Hematopoietic multipotent progenitor cell treated with erythropoietin and hydrocortisone succinate and interleukin-3 and kit ligand, for 17 days (in vitro differentiated cells): ENCODE measurements around the gene GPI.

Source experiments
- DNase-seq: peaks from one replicate; pipeline ENCODE4 v3.0.0-alpha.2; 2015; ENCODE audit warnings: low spot score

The GPI gene

GRCh38 chr19:34341935-34342680, 22.9 kb upstream of the GPI start:
- DNase-seq = no peak

- DNase-seq = no peak
Observed at GRCh38 chr19:34343751-34344150, 21.2 kb upstream of the GPI start.

GRCh38 chr19:34345947-34346351, 19.0 kb upstream of the GPI start:
- DNase-seq = peak; percentile 75

- DNase-seq = no peak
Observed at GRCh38 chr19:34347561-34348165, 17.3 kb upstream of the GPI start.

- no peak for DNase-seq
Observed at GRCh38 chr19:34348899-34349487, 16.0 kb upstream of the GPI start.

- DNase-seq = no peak
Observed at GRCh38 chr19:34350161-34350561, 14.8 kb upstream of the GPI start.

- no peak for DNase-seq
Observed at GRCh38 chr19:34351382-34351826, 13.6 kb upstream of the GPI start.

- DNase-seq = no peak
Observed at GRCh38 chr19:34353546-34353945, 11.4 kb upstream of the GPI start.

- no peak for DNase-seq
Observed at GRCh38 chr19:34355201-34355600, 9.8 kb upstream of the GPI start.

- DNase-seq = no peak
Observed at GRCh38 chr19:34356875-34357274, 8.1 kb upstream of the GPI start.

- DNase-seq = no peak
Observed at GRCh38 chr19:34357431-34357830, 7.6 kb upstream of the GPI start.

GRCh38 chr19:34359140-34359953, 5.6 kb upstream of the GPI start:
- DNase-seq = peak; percentile 97

GRCh38 chr19:34359954-34360315, 5.1 kb upstream of the GPI start:
- DNase-seq = no peak

- DNase-seq = no peak
Observed at GRCh38 chr19:34360354-34360909, 4.6 kb upstream of the GPI start.

GRCh38 chr19:34362679-34363069, 2.3 kb upstream of the GPI start:
- no peak for DNase-seq

GRCh38 chr19:34363094-34363493, 1.9 kb upstream of the GPI start:
- DNase-seq = no peak

GRCh38 chr19:34363930-34364329, 1.1 kb upstream of the GPI start:
- DNase-seq = no peak

GRCh38 chr19:34364462-34364829, 550 bp upstream of the GPI start:
- no peak for DNase-seq

GRCh38 chr19:34365463-34366401, 736 bp downstream of the GPI start:
- DNase-seq = no peak

- peak; percentile 67 for DNase-seq
Observed at GRCh38 chr19:34366738-34367623, 2.0 kb downstream of the GPI start.
